Thoracic aorta (tissue), 2 donors: ENCODE data around the gene MYO10. TPM values are rescaled to one million over a fixed set of nuclear protein-coding genes. Genes with fewer than 3 reads are reported as not detected.

Experiments used
- ATAC-seq: fragments of 150-250 bp; one replicate; pipeline ENCODE4 v1.8.0; 2017; ENCODE audit warnings: low read depth; ENCODE audit not compliant: insufficient number of reproducible peaks, low FRiP score
- DNase-seq: peaks from one replicate; pipeline ENCODE4 v3.0.0-alpha.2; 2020; ENCODE audit warnings: low spot score
- H3K27ac ChIP-seq, 2 donors: fragments of 200-600 bp; sonication (generic); 1 replicate in 1 of 2; 2 replicates in 1 of 2; pipeline ENCODE4 v1.5.1; 2016; ENCODE audit warnings: mild to moderate bottlenecking in 2 of 2, moderate library complexity in 2 of 2
- H3K27me3 ChIP-seq: fragments of 200-600 bp; sonication (generic); replicated peaks from 2 replicates; pipeline ENCODE4 v1.6.0; 2016; ENCODE audit warnings: mild to moderate bottlenecking; ENCODE audit not compliant: insufficient read depth
- H3K36me3 ChIP-seq: fragments of 200-600 bp; sonication (generic); one replicate; pipeline ENCODE4 v1.5.1; 2016
- H3K4me1 ChIP-seq, 2 donors: fragments of 200-600 bp; sonication (generic); 1 replicate in 1 of 2; 2 replicates in 1 of 2; pipeline versions ENCODE4 v1.5.1 to v1.6.0; 2016; ENCODE audit warnings: low read depth in 2 of 2, mild to moderate bottlenecking in 1 of 2; ENCODE audit not compliant: control insufficient read depth in 1 of 2
- H3K4me3 ChIP-seq: fragments of 200-600 bp; sonication (generic); 2 replicates; pipeline ENCODE4 v1.5.1; 2016; ENCODE audit warnings: mild to moderate bottlenecking
- H3K9me3 ChIP-seq: fragments of 200-600 bp; sonication (generic); 2 replicates; pipeline ENCODE4 v1.5.1; 2016
- CTCF ChIP-seq: fragments of 200-600 bp; sonication (generic); IDR thresholded peaks from one replicate; pipeline ENCODE4 v1.5.1; 2019; ENCODE audit warnings: antibody characterized with exemption
- total RNA-seq, 2 donors: library from RNA; depleted of rRNA; stranded (reverse); fragments of >200 nt; gene quantifications; one replicate each; pipeline versions ENCODE4 v1.1.0 to v1.2.3, GENCODE V29; 2016

The MYO10 gene
- total RNA-seq, 2 donors from 2014 or later = 11.4 to 41.7 TPM

DNA sequence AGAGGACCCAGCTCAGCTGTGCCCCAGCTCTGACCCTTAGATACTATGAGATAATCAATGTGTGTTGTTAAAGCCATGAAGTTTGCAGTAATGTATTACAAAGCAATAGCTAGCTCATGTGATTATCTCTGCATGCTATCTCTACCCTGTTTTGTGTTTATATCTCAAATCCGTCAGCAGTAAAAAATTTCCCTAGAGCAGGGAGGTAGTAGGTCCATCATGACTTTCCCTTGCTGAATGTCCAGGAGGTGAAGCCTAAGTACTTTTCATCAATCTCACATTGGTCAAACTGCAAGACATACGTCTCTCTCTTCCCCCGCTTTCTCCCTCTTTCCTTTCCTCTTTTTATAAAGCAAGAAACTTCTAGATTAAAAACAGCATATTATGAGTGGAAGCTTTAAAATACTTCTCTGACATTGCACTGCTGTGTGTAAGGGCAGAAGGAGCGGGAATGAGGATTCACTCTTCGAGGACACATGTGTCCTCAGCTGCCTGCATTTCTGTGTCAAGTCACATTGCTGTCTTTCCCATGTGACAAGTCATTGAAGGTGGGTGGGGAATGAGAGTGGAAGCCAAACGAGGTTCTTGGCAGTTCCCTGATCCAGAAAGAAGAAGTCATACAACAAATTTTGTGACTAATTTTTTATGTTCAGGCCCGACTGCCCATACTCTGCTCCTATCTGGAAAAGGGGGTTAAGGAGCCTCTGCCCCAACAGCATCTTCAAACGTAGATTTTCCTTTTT lies 226.2 kb downstream of the MYO10 start:
- ATAC-seq = no peak

DNA sequence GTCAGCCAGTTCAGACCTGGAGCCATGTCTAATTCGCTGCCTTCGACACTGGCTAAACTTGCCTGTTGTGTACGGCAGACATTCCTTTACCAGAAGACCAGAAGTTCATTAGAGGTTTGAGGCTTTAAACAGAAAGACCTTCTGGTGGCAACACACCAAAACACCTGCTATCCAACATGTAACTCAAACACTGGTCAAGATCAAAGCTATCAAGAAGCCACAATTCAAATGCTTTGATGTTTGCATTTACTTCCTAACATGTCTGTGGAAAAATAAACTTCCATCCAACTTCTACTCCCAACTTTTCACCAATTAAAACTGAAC lies 228.3 kb downstream of the MYO10 start:
- Histone ChIP-seq H3K9me3 (no peaks in the 10 kb centered on the region), H3K27ac (no peak overlapping the region), H3K27me3 (no peaks in the 10 kb centered on the region), H3K4me1 (peaks cover 6 to 7% of the 10 kb centered on the region in 2 donors), H3K36me3 (no peaks in the 10 kb centered on the region), H3K4me3 (no peak overlapping the region)
- DNase-seq = no peak
- ATAC-seq = no peak
- no peak for TF ChIP-seq CTCF

More for the DNA sequence above, 226.2 kb downstream of the MYO10 start:
- no peaks in the 10 kb centered on the region for H3K27me3 ChIP-seq
- H3K9me3 ChIP-seq = no peaks in the 10 kb centered on the region
- TF ChIP-seq CTCF = no peak
- H3K27ac ChIP-seq = no peak overlapping the region
- no peaks in the 10 kb centered on the region for H3K36me3 ChIP-seq
- peaks cover 6 to 8% of the 10 kb centered on the region in 2 donors for H3K4me1 ChIP-seq
- DNase-seq = no peak
- no peak overlapping the region for H3K4me3 ChIP-seq

DNA sequence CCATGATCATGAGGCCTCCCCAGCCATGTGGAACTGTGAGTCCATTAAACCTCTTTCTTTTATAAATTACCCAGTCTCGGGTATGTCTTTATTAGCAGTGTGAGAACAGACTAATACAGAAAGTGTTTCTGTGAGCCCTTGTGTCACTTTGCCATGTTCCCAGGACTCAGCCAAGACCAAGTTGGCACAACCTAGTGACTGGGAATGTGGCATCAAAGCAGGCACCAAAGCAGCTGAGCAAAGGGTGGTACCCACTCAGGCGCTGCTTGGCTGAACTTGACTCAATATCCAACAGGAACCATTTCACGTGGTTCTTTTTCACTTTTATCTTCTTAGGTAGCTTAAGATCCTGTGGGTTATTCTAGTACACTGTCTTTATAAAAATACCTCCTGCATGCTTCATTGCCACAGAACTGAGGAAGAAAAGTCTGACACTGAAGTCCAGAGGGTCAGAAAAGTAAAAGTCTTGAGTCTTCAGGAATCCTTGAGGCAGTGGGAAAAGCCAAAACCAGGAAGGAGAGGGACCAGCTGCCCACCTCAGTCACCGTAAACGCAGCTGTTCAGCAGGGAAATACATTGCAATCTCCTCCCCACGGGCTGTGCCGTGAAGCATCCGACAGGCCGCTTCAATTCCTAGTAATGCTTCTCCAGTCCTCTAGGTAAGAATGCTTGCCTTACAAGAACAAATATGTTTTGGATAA lies 228.8 kb downstream of the MYO10 start:
- peaks cover 2% of the 10 kb centered on the region in 2 donors for H3K4me1 ChIP-seq
- no peak for TF ChIP-seq CTCF
- H3K27ac ChIP-seq = no peak overlapping the region
- no peak overlapping the region for H3K4me3 ChIP-seq
- no peak for ATAC-seq
- no peak for DNase-seq
- H3K27me3 ChIP-seq = no peaks in the 10 kb centered on the region
- no peaks in the 10 kb centered on the region for H3K36me3 ChIP-seq
- H3K9me3 ChIP-seq = no peaks in the 10 kb centered on the region

DNA sequence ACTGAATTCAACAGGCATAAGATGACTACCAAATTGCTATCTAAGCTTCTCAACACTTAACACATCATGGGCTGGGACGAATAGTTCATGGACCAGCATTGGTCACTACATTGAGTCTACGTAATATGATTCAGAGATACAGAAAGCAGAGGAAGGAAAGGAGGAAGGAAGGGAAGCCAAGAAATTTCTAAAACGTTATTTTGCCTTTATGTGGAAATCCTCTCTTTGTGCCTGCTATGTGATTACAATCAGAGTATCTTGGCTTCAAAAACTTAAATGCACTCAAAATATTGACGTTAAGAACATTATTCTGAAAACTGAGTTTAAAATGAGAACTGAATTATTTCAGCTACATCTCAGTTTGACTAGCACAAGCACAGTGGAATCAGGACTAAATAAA lies 231.1 kb downstream of the MYO10 start:
- no peak for ATAC-seq
- no peaks in the 10 kb centered on the region for H3K9me3 ChIP-seq
- H3K4me3 ChIP-seq = no peak overlapping the region
- no peaks in the 10 kb centered on the region for H3K36me3 ChIP-seq
- no peak overlapping the region for H3K27ac ChIP-seq
- no peak for TF ChIP-seq CTCF
- no peaks in the 10 kb centered on the region for H3K4me1 ChIP-seq
- no peak for DNase-seq
- H3K27me3 ChIP-seq = no peaks in the 10 kb centered on the region

DNA sequence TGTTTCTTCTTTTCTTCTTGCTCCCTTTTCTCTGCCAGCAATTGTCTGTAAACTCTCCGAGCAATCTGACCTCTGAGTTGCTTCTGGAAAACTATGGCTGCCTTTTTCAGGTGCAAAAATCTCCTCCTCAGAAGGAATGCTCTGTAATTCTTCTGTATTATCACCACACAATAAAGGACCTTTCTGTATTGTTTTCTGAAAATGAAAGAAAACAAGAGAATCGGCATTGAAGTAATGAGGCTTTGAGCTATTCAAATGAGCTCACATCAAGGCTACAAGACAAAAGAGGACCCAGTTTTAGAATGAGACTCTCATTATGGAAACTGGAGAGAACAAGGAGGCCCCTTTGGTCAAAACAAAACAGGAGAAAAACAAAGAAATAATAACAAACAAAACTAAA lies 233.1 kb downstream of the MYO10 start:
- Histone ChIP-seq H3K27ac (no peak overlapping the region), H3K9me3 (no peaks in the 10 kb centered on the region), H3K4me3 (no peak overlapping the region), H3K27me3 (no peaks in the 10 kb centered on the region), H3K36me3 (no peaks in the 10 kb centered on the region), H3K4me1 (no peaks in the 10 kb centered on the region)
- no peak for TF ChIP-seq CTCF
- DNase-seq (no peak), ATAC-seq (no peak)
